ENCODE data around the gene SAMD1.

- TF ChIP-seq PAX5 (IDR thresholded peaks at IDR 0.05; ENCODE audit: insufficient read depth, low read length, severe bottlenecking) (no peak), POLR2A (IDR thresholded peaks at IDR 0.05; ENCODE audit: low read depth, low read length) (no peak), SPI1 (IDR thresholded peaks at IDR 0.05; ENCODE audit: low read depth, low read length) (no peak), POLR2AphosphoS5 (IDR thresholded peaks at IDR 0.05; ENCODE audit: low read depth, low read length) (no peak), TAF1 (IDR thresholded peaks at IDR 0.05; ENCODE audit: low read depth, low read length) (no peak), POU2F2 (IDR thresholded peaks at IDR 0.05; ENCODE audit: low read depth, low read length) (no peak)
These were observed 29.3 kb downstream of the SAMD1 start for GRCh38 chr19:14061081-14061749.

All from GM12891 (cell line).